Right lobe of liver (tissue), 4 donors: ENCODE data around the gene FNIP2.

ENCODE experiments used
- CTCF ChIP-seq, 4 donors: fragments of 200-600 bp in 3 of 4; fragments of 450-650 bp in 1 of 4; IDR thresholded peaks; one replicate each; pipeline versions ENCODE4 v1.5.1 to v1.8.0; 2016 to 2022; ENCODE audit warnings: antibody characterized with exemption in 4 of 4, mild to moderate bottlenecking in 2 of 4
- POLR2A ChIP-seq: fragments of 450-650 bp; IDR thresholded peaks from one replicate; pipeline ENCODE4 v1.6.1; 2017; ENCODE audit warnings: antibody characterized with exemption, mild to moderate bottlenecking
- donor health status: DM: no; HTN: no; CAD: no.
- donor health status: DM: no; HTN: no; CAD: no.
- donor health status: DM: no; HTN: yes; CAD: no.

GRCh38 chr4:158786955-158787354 lies 18.1 kb downstream of the FNIP2 start:
- no peak for TF ChIP-seq CTCF (IDR thresholded peaks at IDR 0.05)
- TF ChIP-seq POLR2A = no peak
